HEK293T (cell line): ENCODE data around the gene DPP8.

ENCODE experiments used
- ARNT ChIP-seq: fragments of 450-650 bp; IDR thresholded peaks from 2 replicates; pipeline ENCODE4 v1.6.1; 2017; ENCODE audit warnings: mild to moderate bottlenecking
- ELF4 ChIP-seq: fragments of 450-650 bp; IDR thresholded peaks from 2 replicates; pipeline ENCODE4 v1.6.1; 2017; ENCODE audit warnings: antibody characterized with exemption
- FOXA1 ChIP-seq: fragments of 450-650 bp; IDR thresholded peaks from 2 replicates; pipeline ENCODE4 v1.6.1; 2016; ENCODE audit warnings: mild to moderate bottlenecking
- PKNOX1 ChIP-seq: fragments of 450-650 bp; IDR thresholded peaks from 2 replicates; pipeline ENCODE4 v1.6.1; 2016

- no peak for TF ChIP-seq ELF4
- TF ChIP-seq PKNOX1: no peak
- no peak for TF ChIP-seq FOXA1
- TF ChIP-seq ARNT: no peak
Measured at GRCh38 chr15:65414841-65415621, 102.5 kb downstream of the DPP8 start.
